HEK293T (cell line): ENCODE measurements around the gene NOL4L.

Experiments used
- CTCF ChIA-PET: fragments of 350-600 bp; formaldehyde crosslinking; extraction: SDS; loops from one replicate; lab custom pipeline; 2021; ENCODE audit warnings: antibody characterized with exemption, inconsistent platforms; lab: Yijun Ruan, JAX
- POLR2A ChIA-PET: fragments of 350-600 bp; formaldehyde crosslinking; extraction: SDS; loops from one replicate; lab custom pipeline; 2020; ENCODE audit warnings: antibody characterized with exemption, inconsistent platforms; lab: Yijun Ruan, JAX
- DNase-seq: peaks from one replicate; pipeline ENCODE4 v3.0.0; 2012; ENCODE audit warnings: mixed read lengths; ENCODE audit errors: extremely low spot score
- ARNT ChIP-seq: fragments of 450-650 bp; IDR thresholded peaks from 2 replicates; pipeline ENCODE4 v1.6.1; 2017; ENCODE audit warnings: mild to moderate bottlenecking
- BHLHE40 ChIP-seq: fragments of 450-650 bp; IDR thresholded peaks from 2 replicates; pipeline ENCODE4 v1.6.1; 2016; ENCODE audit warnings: mild to moderate bottlenecking, moderate library complexity, borderline replicate concordance
- CTBP1 ChIP-seq: fragments of 450-650 bp; IDR thresholded peaks from 2 replicates; pipeline ENCODE4 v1.6.1; 2016; ENCODE audit warnings: borderline replicate concordance
- ELF4 ChIP-seq: fragments of 450-650 bp; IDR thresholded peaks from 2 replicates; pipeline ENCODE4 v1.6.1; 2017; ENCODE audit warnings: antibody characterized with exemption
- FOXA1 ChIP-seq: fragments of 450-650 bp; IDR thresholded peaks from 2 replicates; pipeline ENCODE4 v1.6.1; 2016; ENCODE audit warnings: mild to moderate bottlenecking
- FOXK2 ChIP-seq: fragments of 450-650 bp; IDR thresholded peaks from 2 replicates; pipeline ENCODE4 v1.6.1; 2016; ENCODE audit warnings: mild to moderate bottlenecking
- FOXM1 ChIP-seq: fragments of 450-650 bp; IDR thresholded peaks from 2 replicates; pipeline ENCODE4 v1.6.1; 2017; ENCODE audit warnings: mild to moderate bottlenecking, borderline replicate concordance
- HDGF ChIP-seq: fragments of 450-650 bp; IDR thresholded peaks from 2 replicates; pipeline ENCODE4 v1.6.1; 2017; ENCODE audit warnings: antibody characterized with exemption, borderline replicate concordance
- L3MBTL2 ChIP-seq: fragments of 450-650 bp; conservative IDR thresholded peaks from 2 replicates; pipeline ENCODE4 v1.6.1; 2016; ENCODE audit warnings: mild to moderate bottlenecking
- LEF1 ChIP-seq: fragments of 450-650 bp; IDR thresholded peaks from 2 replicates; pipeline ENCODE4 v1.6.1; 2017; ENCODE audit warnings: mild to moderate bottlenecking, borderline replicate concordance
- NFRKB ChIP-seq: fragments of 450-650 bp; IDR thresholded peaks from 2 replicates; pipeline ENCODE4 v1.6.1; 2016; ENCODE audit warnings: mild to moderate bottlenecking, moderate library complexity
- PKNOX1 ChIP-seq: fragments of 450-650 bp; IDR thresholded peaks from 2 replicates; pipeline ENCODE4 v1.6.1; 2016
- SP1 ChIP-seq: fragments of 450-650 bp; IDR thresholded peaks from 2 replicates; pipeline ENCODE4 v1.6.1; 2017
- SUZ12 ChIP-seq: fragments of 450-650 bp; IDR thresholded peaks from 2 replicates; pipeline ENCODE4 v1.6.1; 2016; ENCODE audit warnings: mild to moderate bottlenecking
- TARDBP ChIP-seq: fragments of 450-650 bp; IDR thresholded peaks from 2 replicates; pipeline ENCODE4 v1.6.1; 2016
- ZNF384 ChIP-seq: fragments of 450-650 bp; IDR thresholded peaks from 2 replicates; pipeline ENCODE4 v1.6.1; 2016

NOL4L gene

GRCh38 chr20:32476684-32477593 is 108.2 kb downstream of the NOL4L start:
- DNase-seq, result no peak
- TF ChIP-seq PKNOX1 (no peak), HDGF (no peak), ARNT (no peak), SP1 (no peak), ZNF384 (no peak), FOXA1 (no peak), SUZ12 (no peak), BHLHE40 (no peak), NFRKB (no peak), TARDBP (no peak), FOXK2 (no peak), FOXM1 (no peak), CTBP1 (no peak), LEF1 (no peak), L3MBTL2 (no peak)
- ChIA-PET POLR2A (no interaction called here), CTCF (interaction anchor here (0.6 kb wide), 1 partner anchor 65 kb away, joined by 3 read pairs; no protein-coding TSS in a partner anchor)

GRCh38 chr20:32474967-32475811 is 109.9 kb downstream of the NOL4L start:
- TF ChIP-seq ELF4, result no peak
- TF ChIP-seq NFRKB, result no peak
- TF ChIP-seq SP1, result no peak
- TF ChIP-seq CTBP1, result no peak
- TF ChIP-seq L3MBTL2, result no peak
- no peak for TF ChIP-seq FOXM1
- no peak for TF ChIP-seq SUZ12
- TF ChIP-seq TARDBP, result no peak
- no peak for TF ChIP-seq LEF1
- no peak for TF ChIP-seq BHLHE40
- no peak for TF ChIP-seq PKNOX1
- no peak for TF ChIP-seq HDGF
- POLR2A ChIA-PET, result no interaction called here
- no peak for DNase-seq
- CTCF ChIA-PET, result no interaction called here

GRCh38 chr20:32474717-32474966 is 110.5 kb downstream of the NOL4L start:
- POLR2A ChIA-PET, result no interaction called here
- no peak for DNase-seq
- no peak for TF ChIP-seq HDGF
- no peak for TF ChIP-seq SUZ12
- no peak for TF ChIP-seq LEF1
- TF ChIP-seq SP1, result no peak
- CTCF ChIA-PET, result no interaction called here

GRCh38 chr20:32474009-32474716 is 111.0 kb downstream of the NOL4L start:
- ChIA-PET POLR2A (no interaction called here), CTCF (no interaction called here)

GRCh38 chr20:32473231-32474008 is 111.7 kb downstream of the NOL4L start:
- ChIA-PET CTCF (no interaction called here), POLR2A (no interaction called here)
- no peak for DNase-seq
- TF ChIP-seq PKNOX1 (no peak), ARNT (no peak), SP1 (no peak), TARDBP (no peak), FOXK2 (no peak), L3MBTL2 (no peak)

More at GRCh38 chr20:32474009-32474716, 111.0 kb downstream of the NOL4L start:
- DNase-seq, result no peak
- no peak for TF ChIP-seq ELF4
- TF ChIP-seq HDGF, result no peak
- no peak for TF ChIP-seq SP1
- no peak for TF ChIP-seq NFRKB
- no peak for TF ChIP-seq CTBP1
- TF ChIP-seq ZNF384, result no peak
